ENCODE measurements around the gene RIPOR1.

- no peak for TF ChIP-seq CTCF (conservative IDR thresholded peaks at IDR 0.05; ENCODE audit: low read length)
- TF ChIP-seq EZH2phosphoT487 (IDR thresholded peaks at IDR 0.05; ENCODE audit: borderline replicate concordance) = no peak
Measured at GRCh38 chr16:67516296-67517154, 12.1 kb upstream of the RIPOR1 start.
